ENCODE results near the gene KRTAP6-3.

DNA sequence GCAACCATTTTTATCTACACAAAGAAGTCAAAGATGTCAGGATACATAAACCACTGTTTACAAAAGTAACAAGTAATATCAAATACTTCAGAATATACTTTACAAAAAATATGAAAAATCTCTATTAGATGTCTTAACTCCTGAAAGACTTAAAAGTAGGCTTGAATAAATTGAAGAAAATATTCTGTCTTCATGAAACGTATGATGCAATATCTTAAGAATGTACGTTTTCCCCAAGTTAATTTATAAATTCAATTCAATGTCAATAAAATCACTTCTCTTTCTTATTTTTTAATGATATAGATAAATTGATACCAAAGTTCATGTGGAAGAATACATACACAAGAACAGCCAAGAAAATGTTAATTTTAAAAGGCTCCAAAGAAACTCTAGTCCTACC lies 37.1 kb upstream of the KRTAP6-3 start:
- TF ChIP-seq POLR2A (IDR thresholded peaks at IDR 0.05) = no peak
- TF ChIP-seq, protein P1, sequence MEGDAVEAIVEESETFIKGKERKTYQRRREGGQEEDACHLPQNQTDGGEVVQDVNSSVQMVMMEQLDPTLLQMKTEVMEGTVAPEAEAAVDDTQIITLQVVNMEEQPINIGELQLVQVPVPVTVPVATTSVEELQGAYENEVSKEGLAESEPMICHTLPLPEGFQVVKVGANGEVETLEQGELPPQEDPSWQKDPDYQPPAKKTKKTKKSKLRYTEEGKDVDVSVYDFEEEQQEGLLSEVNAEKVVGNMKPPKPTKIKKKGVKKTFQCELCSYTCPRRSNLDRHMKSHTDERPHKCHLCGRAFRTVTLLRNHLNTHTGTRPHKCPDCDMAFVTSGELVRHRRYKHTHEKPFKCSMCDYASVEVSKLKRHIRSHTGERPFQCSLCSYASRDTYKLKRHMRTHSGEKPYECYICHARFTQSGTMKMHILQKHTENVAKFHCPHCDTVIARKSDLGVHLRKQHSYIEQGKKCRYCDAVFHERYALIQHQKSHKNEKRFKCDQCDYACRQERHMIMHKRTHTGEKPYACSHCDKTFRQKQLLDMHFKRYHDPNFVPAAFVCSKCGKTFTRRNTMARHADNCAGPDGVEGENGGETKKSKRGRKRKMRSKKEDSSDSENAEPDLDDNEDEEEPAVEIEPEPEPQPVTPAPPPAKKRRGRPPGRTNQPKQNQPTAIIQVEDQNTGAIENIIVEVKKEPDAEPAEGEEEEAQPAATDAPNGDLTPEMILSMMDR (IDR thresholded peaks at IDR 0.05) = no peak
